ENCODE data around the gene PGM5. TPM values are rescaled to one million over a fixed set of nuclear protein-coding genes. Genes with fewer than 3 reads are reported as not detected.

PGM5 gene
- total and polyA plus RNA-seq, 4 donors, result 4.3 to 51.7 (median 12.0) TPM

DNA sequence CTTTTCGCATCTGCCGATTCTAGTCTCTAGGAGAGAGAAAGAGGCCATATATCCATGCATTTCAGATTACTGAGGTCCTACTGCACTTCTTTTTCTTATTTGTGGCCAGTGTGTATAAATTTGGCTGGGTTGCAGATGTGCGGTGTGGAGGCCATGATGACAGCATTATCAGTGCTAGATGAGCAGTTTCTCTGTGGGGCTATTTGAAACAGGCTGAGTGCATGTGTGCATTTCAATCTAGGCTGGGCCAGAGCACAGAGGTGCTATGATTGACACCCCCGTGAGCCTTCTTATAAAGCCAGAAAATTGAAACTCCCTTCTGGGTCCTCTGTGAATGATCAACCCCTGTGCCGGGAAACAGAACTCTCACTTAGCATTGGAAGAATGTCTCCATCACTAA is 114.2 kb downstream of the PGM5 start:
- Histone ChIP-seq H3K9ac (ENCODE audit: insufficient read depth in 1 of 2, low read length in 2 of 2) (no peak overlapping the region), H3K9me3 (ENCODE audit: control insufficient read depth in 4 of 4, insufficient read depth in 3 of 4, low read length in 3 of 4) (no peaks in the 10 kb centered on the region), H3K36me3 (ENCODE audit: control insufficient read depth in 4 of 4, insufficient read depth in 4 of 4, low read length in 4 of 4) (peaks cover 0 to 9% (median 3%) of the 10 kb centered on the region in 4 donors), H3K4me1 (ENCODE audit: control insufficient read depth in 5 of 5, insufficient read depth in 5 of 5, low read length in 5 of 5) (peaks cover 0 to 21% (median 0%) of the 10 kb centered on the region in 5 donors), H3K27ac (ENCODE audit: low read depth in 1 of 2, low read length in 1 of 2) (no peak overlapping the region), H3K4me3 (no peak overlapping the region), H3K27me3 (ENCODE audit: control insufficient read depth in 3 of 3, insufficient read depth in 3 of 3, low read length in 2 of 3) (no peaks in the 10 kb centered on the region)
- no peak for TF ChIP-seq CTCF (IDR thresholded peaks at IDR 0.05; ENCODE audit: control extremely low read depth, extremely low read depth)
- WGBS, 2 donors, result 94 to 96% methylated on average over 5 of the region's 5 CpGs
- ATAC-seq (ENCODE audit: insufficient read depth, low FRiP score) (no peak), DNase-seq (no peak)

- ATAC-seq (ENCODE audit: insufficient read depth, low FRiP score), result no peak
- H3K4me3 ChIP-seq, result no peak overlapping the region
- 89 to 98% methylated on average over 2 of the region's 2 CpGs for WGBS, 2 donors
Observed at GRCh38 chr9:68472119-68472518, 115.7 kb downstream of the PGM5 start.

DNA sequence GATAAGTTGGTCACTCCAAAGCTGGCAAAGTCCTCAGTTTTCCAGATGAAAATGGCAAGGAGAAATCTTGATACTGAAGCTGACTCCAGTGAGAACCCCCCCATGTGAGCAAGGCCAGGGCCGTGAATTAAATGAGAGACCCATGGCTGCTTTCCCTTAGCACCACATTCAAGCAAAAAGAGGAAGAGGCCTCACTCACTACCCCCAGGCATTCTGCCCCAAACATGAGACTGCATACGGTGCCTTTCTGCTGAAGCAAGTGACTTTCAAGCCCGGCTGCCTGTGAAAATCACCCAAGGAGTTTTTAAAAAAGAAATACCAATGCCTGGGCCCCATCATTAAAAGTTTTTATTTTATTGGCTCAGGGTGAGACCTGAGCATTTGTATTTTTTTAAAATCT is 117.4 kb downstream of the PGM5 start:
- peaks cover 0 to 31% (median 7%) of the 10 kb centered on the region in 5 donors for H3K4me1 ChIP-seq (ENCODE audit: control insufficient read depth in 5 of 5, insufficient read depth in 5 of 5, low read length in 5 of 5)
- no peaks in the 10 kb centered on the region for H3K36me3 ChIP-seq (ENCODE audit: control insufficient read depth in 4 of 4, insufficient read depth in 4 of 4, low read length in 4 of 4)
- H3K9ac ChIP-seq (ENCODE audit: insufficient read depth in 1 of 2, low read length in 2 of 2), result no peak overlapping the region
- no peak overlapping the region for H3K4me3 ChIP-seq
- WGBS, 2 donors, result 23 to 62% methylated on average over 3 of the region's 3 CpGs
- DNase-seq, result no peak
- ATAC-seq (ENCODE audit: insufficient read depth, low FRiP score), result no peak
- H3K27ac ChIP-seq (ENCODE audit: low read depth in 1 of 2, low read length in 1 of 2), result no peak overlapping the region
- H3K27me3 ChIP-seq (ENCODE audit: control insufficient read depth in 3 of 3, insufficient read depth in 3 of 3, low read length in 2 of 3), result no peaks in the 10 kb centered on the region
- no peak for TF ChIP-seq CTCF (IDR thresholded peaks at IDR 0.05; ENCODE audit: control extremely low read depth, extremely low read depth)
- H3K9me3 ChIP-seq (ENCODE audit: control insufficient read depth in 4 of 4, insufficient read depth in 3 of 4, low read length in 3 of 4), result no peaks in the 10 kb centered on the region

More at GRCh38 chr9:68472119-68472518, 115.7 kb downstream of the PGM5 start:
- H3K36me3 ChIP-seq (ENCODE audit: control insufficient read depth in 4 of 4, insufficient read depth in 4 of 4, low read length in 4 of 4), result no peaks in the 10 kb centered on the region
- no peak for TF ChIP-seq CTCF (IDR thresholded peaks at IDR 0.05; ENCODE audit: control extremely low read depth, extremely low read depth)
- no peak overlapping the region for H3K9ac ChIP-seq (ENCODE audit: insufficient read depth in 1 of 2, low read length in 2 of 2)
- no peak for DNase-seq
- no peaks in the 10 kb centered on the region for H3K9me3 ChIP-seq (ENCODE audit: control insufficient read depth in 4 of 4, insufficient read depth in 3 of 4, low read length in 3 of 4)
- no peak overlapping the region for H3K27ac ChIP-seq (ENCODE audit: low read depth in 1 of 2, low read length in 1 of 2)
- no peaks in the 10 kb centered on the region for H3K27me3 ChIP-seq (ENCODE audit: control insufficient read depth in 3 of 3, insufficient read depth in 3 of 3, low read length in 2 of 3)
- H3K4me1 ChIP-seq (ENCODE audit: control insufficient read depth in 5 of 5, insufficient read depth in 5 of 5, low read length in 5 of 5), result peaks cover 0 to 31% (median 7%) of the 10 kb centered on the region in 5 donors

- ATAC-seq (ENCODE audit: insufficient read depth, low FRiP score), result no peak
- DNase-seq, result no peak
- Histone ChIP-seq H3K4me3 (no peak overlapping the region), H3K4me1 (ENCODE audit: control insufficient read depth in 5 of 5, insufficient read depth in 5 of 5, low read length in 5 of 5) (peaks cover 0 to 28% (median 14%) of the 10 kb centered on the region in 5 donors), H3K36me3 (ENCODE audit: control insufficient read depth in 4 of 4, insufficient read depth in 4 of 4, low read length in 4 of 4) (peaks cover 0 to 6% (median 4%) of the 10 kb centered on the region in 4 donors), H3K9ac (ENCODE audit: insufficient read depth in 1 of 2, low read length in 2 of 2) (no peak overlapping the region), H3K27ac (ENCODE audit: low read depth in 1 of 2, low read length in 1 of 2) (no peak overlapping the region), H3K9me3 (ENCODE audit: control insufficient read depth in 4 of 4, insufficient read depth in 3 of 4, low read length in 3 of 4) (no peaks in the 10 kb centered on the region), H3K27me3 (ENCODE audit: control insufficient read depth in 3 of 3, insufficient read depth in 3 of 3, low read length in 2 of 3) (no peaks in the 10 kb centered on the region)
- WGBS, 2 donors, result 63 to 84% methylated on average over 1 of the region's 1 CpG
- TF ChIP-seq CTCF (IDR thresholded peaks at IDR 0.05; ENCODE audit: control extremely low read depth, extremely low read depth), result no peak
Observed at GRCh38 chr9:68476422-68476821, 120.0 kb downstream of the PGM5 start.

Measured in lung (tissue), 12 donors.